GM12878 (cell line): ENCODE measurements around the gene OSBPL3. TPM values are rescaled to one million over a fixed set of nuclear protein-coding genes. Genes with fewer than 3 reads are reported as not detected.
A peak's percentile ranks its signal among the peaks of the same experiment; 100 is the strongest.

Source experiments
- ASH2L ChIP-seq: fragments of 300-600, 200-600 bp; sonication (generic); IDR thresholded peaks from 2 replicates; pipeline ENCODE4 v1.6.1; 2017; ENCODE audit warnings: low read depth, mild to moderate bottlenecking, borderline replicate concordance
- ATF2 ChIP-seq: IDR thresholded peaks from 2 replicates; pipeline ENCODE4 v1.6.1; 2012; ENCODE audit warnings: low read length, inconsistent platforms
- BMI1 ChIP-seq: fragments of 450-650 bp; IDR thresholded peaks from 2 replicates; pipeline ENCODE4 v1.6.1; 2016; ENCODE audit warnings: mild to moderate bottlenecking, moderate library complexity, borderline replicate concordance
- CREB1 ChIP-seq: IDR thresholded peaks from 2 replicates; pipeline ENCODE4 v1.6.1; 2012; ENCODE audit warnings: low read depth, mild to moderate bottlenecking, inconsistent platforms
- EED ChIP-seq: sonication (generic); IDR thresholded peaks from 2 replicates; pipeline ENCODE4 v1.6.1; 2016; ENCODE audit warnings: antibody characterized with exemption, low read depth
- EGR1 ChIP-seq, 2 experiments: IDR thresholded peaks; 1 replicate in 1 of 2; 2 replicates in 1 of 2; pipeline ENCODE4 v1.6.1; 2011 to 2012; ENCODE audit warnings: low read depth in 2 of 2, low read length in 2 of 2, borderline replicate concordance in 1 of 2, mild to moderate bottlenecking in 1 of 2, moderate library complexity in 1 of 2
- EZH2 ChIP-seq: IDR thresholded peaks from 2 replicates; pipeline ENCODE4 v1.6.1; 2012; ENCODE audit warnings: low read depth, mild to moderate bottlenecking, control low read depth, inconsistent platforms, low read length, borderline replicate concordance; ENCODE audit not compliant: control insufficient read depth
- HCFC1 ChIP-seq: fragments of 150-350 bp; IDR thresholded peaks from 2 replicates; pipeline ENCODE4 v1.6.1; 2014; ENCODE audit warnings: low read length
- JUNB ChIP-seq: IDR thresholded peaks from 2 replicates; pipeline ENCODE4 v1.6.1; 2016; ENCODE audit warnings: antibody characterized with exemption, mild to moderate bottlenecking
- MTA2 ChIP-seq: fragments of 450-650 bp; IDR thresholded peaks from 2 replicates; pipeline ENCODE4 v1.6.1; 2016; ENCODE audit warnings: low read depth, mild to moderate bottlenecking, moderate library complexity
- NR2F1 ChIP-seq: fragments of 450-650 bp; conservative IDR thresholded peaks from 2 replicates; pipeline ENCODE4 v1.6.1; 2017; ENCODE audit warnings: mild to moderate bottlenecking
- PAX5 ChIP-seq: IDR thresholded peaks from 2 replicates; pipeline ENCODE4 v1.6.1; 2011; ENCODE audit warnings: low read depth, low read length, borderline replicate concordance
- PKNOX1 ChIP-seq: fragments of 450-650 bp; IDR thresholded peaks from 2 replicates; pipeline ENCODE4 v1.6.1; 2016; ENCODE audit warnings: mild to moderate bottlenecking
- POLR2AphosphoS5 ChIP-seq: IDR thresholded peaks from 2 replicates; pipeline ENCODE4 v1.6.1; 2011; ENCODE audit warnings: mild to moderate bottlenecking, low read length, inconsistent platforms
- RELB ChIP-seq: fragments of 450-650 bp; IDR thresholded peaks from 2 replicates; pipeline ENCODE4 v1.6.1; 2017; ENCODE audit warnings: low read depth, mild to moderate bottlenecking, moderate library complexity
- SIN3A ChIP-seq: IDR thresholded peaks from 2 replicates; pipeline ENCODE4 v1.6.1; 2012; ENCODE audit warnings: low read depth, low read length, improper control_type of control experiment
- SMARCA5 ChIP-seq: fragments of 450-650 bp; IDR thresholded peaks from 2 replicates; pipeline ENCODE4 v1.6.1; 2017; ENCODE audit warnings: mild to moderate bottlenecking
- STAT1 ChIP-seq: fragments of 450-650 bp; conservative IDR thresholded peaks from 2 replicates; pipeline ENCODE4 v1.6.1; 2014; ENCODE audit warnings: antibody characterized with exemption, mild to moderate bottlenecking
- polyA plus RNA-seq, 11 experiments: library from polyadenylated mRNA; depleted of rRNA in 4 of 11; unstranded in 6 of 11; stranded (reverse) in 5 of 11; fragments of >200 nt; fragmentation: Nextera tagmentation in 4 of 11; fragmentation: Illumina TruSeq in 1 of 11; extraction: Ambion mirVana in 4 of 11; extraction: Trizol in 1 of 11; gene quantifications; 1 replicate in 1 of 11; 2 replicates in 10 of 11; pipeline versions ENCODE4 v1.2.1 to v1.2.3, GENCODE V29; 2011 to 2016; ENCODE audit warnings: inconsistent platforms in 2 of 11, missing spikeins in 2 of 11, low read depth in 1 of 11
- total RNA-seq, 4 experiments: library from RNA; depleted of rRNA in 3 of 4; stranded (reverse); fragments of >200 nt in 3 of 4; fragmentation: Illumina TruSeq in 1 of 4; extraction: Trizol in 1 of 4; gene quantifications; 2 replicates each; pipeline versions ENCODE4 v1.2.1 to v1.2.3, GENCODE V29; 2013 to 2021
- TF ChIP-seq, protein P1 (sequence below): IDR thresholded peaks from 2 replicates; pipeline ENCODE4 v1.6.1; 2012; ENCODE audit warnings: mild to moderate bottlenecking, low read depth, low read length

OSBPL3 gene
- total and polyA plus RNA-seq, 10 of the 15 experiments (the other 5 are each of a cell fraction or from before 2014, with no cell fraction given): 6.1 to 46.6 (median 27.0) TPM

DNA sequence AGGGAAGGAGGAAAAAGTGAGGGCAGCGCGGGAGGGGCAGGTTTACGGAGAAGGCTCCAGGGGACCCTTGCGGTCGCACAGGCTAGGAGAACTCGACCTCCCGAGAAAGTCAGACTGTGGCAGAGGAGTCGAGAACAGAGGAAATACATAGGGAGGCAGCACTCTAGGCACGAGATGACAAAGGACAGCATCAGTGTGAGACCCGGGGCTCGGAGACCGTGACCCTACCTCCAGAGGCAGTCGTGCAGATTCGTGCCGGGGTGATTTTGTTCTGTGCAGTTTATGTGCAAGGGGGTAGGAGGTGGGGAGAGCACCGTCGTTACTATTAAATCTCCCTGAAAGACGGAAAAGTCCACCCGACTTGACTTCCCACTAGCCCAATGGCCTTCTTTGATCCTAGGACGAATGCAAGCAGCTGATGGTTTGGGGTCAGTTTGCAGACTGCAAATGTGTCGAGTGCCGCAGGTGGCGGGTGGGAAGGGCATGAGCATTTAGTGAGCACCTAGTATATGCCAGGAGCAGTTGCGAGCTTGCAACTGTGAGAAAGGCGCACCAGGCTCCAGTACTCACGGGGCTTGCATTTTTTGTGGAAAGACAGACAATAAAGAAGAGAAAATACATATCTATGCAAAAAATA is 674 bp upstream of the OSBPL3 start (continued):
- TF ChIP-seq EED (peak; percentile 9; the same call in 1 of the 2 replicates), PAX5 (peak; percentile 33; the same call in 1 of the 2 replicates), SMARCA5 (peak; percentile 44; the same call in 1 of the 2 replicates), SIN3A (peak; percentile 17; the same call in 1 of the 2 replicates), NR2F1 (peak; percentile 57; the same call in 1 of the 2 replicates), EGR1 (IDR thresholded peaks at IDR 0.05; ENCODE audit: borderline replicate concordance in 1 of 2, low read depth in 2 of 2, low read length in 2 of 2) (no peak), MTA2 (peak; percentile 53; the same call in 1 of the 2 replicates), ATF2 (no peak), EZH2 (no peak), BMI1 (no peak), RELB (0 out of 2 replicates have a peak, but pooled peaks have one; percentile 4), POLR2AphosphoS5 (no peak; the same call in 1 of the 2 replicates), JUNB (no peak), ASH2L (no peak), CREB1 (0 out of 2 replicates have a peak, but pooled peaks have one; percentile 5), PKNOX1 (no peak), HCFC1 (0 out of 2 replicates have a peak, but pooled peaks have one; percentile 9), STAT1 (peak; percentile 73; the same call in 1 of the 2 replicates)
- TF ChIP-seq, protein P1, sequence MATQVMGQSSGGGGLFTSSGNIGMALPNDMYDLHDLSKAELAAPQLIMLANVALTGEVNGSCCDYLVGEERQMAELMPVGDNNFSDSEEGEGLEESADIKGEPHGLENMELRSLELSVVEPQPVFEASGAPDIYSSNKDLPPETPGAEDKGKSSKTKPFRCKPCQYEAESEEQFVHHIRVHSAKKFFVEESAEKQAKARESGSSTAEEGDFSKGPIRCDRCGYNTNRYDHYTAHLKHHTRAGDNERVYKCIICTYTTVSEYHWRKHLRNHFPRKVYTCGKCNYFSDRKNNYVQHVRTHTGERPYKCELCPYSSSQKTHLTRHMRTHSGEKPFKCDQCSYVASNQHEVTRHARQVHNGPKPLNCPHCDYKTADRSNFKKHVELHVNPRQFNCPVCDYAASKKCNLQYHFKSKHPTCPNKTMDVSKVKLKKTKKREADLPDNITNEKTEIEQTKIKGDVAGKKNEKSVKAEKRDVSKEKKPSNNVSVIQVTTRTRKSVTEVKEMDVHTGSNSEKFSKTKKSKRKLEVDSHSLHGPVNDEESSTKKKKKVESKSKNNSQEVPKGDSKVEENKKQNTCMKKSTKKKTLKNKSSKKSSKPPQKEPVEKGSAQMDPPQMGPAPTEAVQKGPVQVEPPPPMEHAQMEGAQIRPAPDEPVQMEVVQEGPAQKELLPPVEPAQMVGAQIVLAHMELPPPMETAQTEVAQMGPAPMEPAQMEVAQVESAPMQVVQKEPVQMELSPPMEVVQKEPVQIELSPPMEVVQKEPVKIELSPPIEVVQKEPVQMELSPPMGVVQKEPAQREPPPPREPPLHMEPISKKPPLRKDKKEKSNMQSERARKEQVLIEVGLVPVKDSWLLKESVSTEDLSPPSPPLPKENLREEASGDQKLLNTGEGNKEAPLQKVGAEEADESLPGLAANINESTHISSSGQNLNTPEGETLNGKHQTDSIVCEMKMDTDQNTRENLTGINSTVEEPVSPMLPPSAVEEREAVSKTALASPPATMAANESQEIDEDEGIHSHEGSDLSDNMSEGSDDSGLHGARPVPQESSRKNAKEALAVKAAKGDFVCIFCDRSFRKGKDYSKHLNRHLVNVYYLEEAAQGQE: no peak
